Epithelial cell of proximal tubule (primary cell): ENCODE measurements around the gene SHANK1. TPM values are rescaled to one million over a fixed set of nuclear protein-coding genes. Genes with fewer than 3 reads are reported as not detected.

Experiments
- DNase-seq: peaks from one replicate; pipeline ENCODE4 v3.0.0-alpha.2; 2011; ENCODE audit warnings: low read depth
- H3K4me3 ChIP-seq: 2 replicates; pipeline ENCODE4 v1.5.1; 2011; ENCODE audit warnings: low read depth, mild to moderate bottlenecking, low read length
- total RNA-seq: library from RNA; depleted of rRNA; stranded (reverse); fragments of >200 nt; gene quantifications from 2 replicates; pipeline ENCODE4 v1.2.3, GENCODE V29; 2015
- TF ChIP-seq, protein P1 (sequence below): conservative IDR thresholded peaks from 2 replicates; pipeline ENCODE4 v1.5.1; 2012; ENCODE audit warnings: low read depth, mild to moderate bottlenecking, low read length

SHANK1 gene
- total RNA-seq, 1 donor from 2014 or later: 0.29 TPM

DNA sequence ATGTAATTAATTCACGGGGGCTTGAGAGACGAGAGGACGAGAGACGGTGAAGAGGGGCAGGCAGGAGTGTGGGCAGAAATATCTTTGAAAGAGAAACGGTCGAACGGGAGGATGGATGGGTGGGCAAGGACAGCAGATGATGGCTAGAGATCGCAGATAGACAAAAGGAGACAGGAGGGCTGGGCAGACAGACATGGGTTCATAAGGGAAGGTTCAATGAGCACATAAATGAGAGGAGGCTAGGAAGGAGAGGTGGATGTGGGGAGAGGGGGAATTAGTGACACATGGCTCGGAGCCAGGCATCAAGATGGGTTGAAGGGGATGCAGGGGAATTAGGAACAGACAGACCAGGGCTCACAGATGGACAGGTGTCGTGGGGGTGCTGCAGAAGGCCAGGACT is 81.0 kb downstream of the SHANK1 start:
- no peak overlapping the region for H3K4me3 ChIP-seq
- no peak for DNase-seq
- TF ChIP-seq, protein P1, sequence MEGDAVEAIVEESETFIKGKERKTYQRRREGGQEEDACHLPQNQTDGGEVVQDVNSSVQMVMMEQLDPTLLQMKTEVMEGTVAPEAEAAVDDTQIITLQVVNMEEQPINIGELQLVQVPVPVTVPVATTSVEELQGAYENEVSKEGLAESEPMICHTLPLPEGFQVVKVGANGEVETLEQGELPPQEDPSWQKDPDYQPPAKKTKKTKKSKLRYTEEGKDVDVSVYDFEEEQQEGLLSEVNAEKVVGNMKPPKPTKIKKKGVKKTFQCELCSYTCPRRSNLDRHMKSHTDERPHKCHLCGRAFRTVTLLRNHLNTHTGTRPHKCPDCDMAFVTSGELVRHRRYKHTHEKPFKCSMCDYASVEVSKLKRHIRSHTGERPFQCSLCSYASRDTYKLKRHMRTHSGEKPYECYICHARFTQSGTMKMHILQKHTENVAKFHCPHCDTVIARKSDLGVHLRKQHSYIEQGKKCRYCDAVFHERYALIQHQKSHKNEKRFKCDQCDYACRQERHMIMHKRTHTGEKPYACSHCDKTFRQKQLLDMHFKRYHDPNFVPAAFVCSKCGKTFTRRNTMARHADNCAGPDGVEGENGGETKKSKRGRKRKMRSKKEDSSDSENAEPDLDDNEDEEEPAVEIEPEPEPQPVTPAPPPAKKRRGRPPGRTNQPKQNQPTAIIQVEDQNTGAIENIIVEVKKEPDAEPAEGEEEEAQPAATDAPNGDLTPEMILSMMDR: no peak

DNA sequence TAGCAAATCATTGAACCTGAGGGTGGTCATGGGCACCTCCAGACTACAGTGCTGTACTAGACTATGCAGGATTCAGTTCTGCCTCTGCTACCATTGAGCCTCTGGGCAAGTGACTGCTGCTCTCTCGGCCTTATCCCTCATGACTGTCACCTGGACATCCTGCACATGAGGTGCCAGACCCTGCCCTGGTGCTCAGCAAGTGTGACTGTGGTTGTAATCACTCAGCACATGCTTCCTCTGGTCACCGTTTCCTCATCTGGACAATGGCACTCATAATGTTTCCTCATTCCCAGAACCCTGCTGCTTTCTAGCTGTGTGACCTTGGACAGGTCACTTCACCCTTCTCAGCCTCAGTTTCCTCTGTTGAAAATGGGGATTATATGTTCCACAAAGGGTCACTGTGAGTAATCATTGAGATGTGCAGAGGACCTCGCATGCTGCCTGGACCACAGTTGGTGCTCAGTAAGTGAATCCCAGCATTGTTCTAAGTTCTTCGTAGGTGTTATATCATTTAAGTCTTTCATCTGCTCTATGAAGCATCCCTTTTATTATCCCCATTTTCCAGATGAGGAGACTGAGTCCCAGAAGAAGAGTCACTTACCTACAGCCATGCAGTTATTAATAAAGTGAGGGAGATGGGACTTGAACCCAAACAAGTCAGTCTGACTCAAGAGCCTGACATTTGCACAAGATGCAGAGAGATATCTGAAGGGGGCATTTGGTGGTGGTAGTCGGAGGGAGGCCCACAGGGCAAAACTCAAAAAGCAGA is 83.1 kb downstream of the SHANK1 start:
- H3K4me3 ChIP-seq: no peak overlapping the region
- DNase-seq: no peak
- TF ChIP-seq, protein P1: no peak

DNA sequence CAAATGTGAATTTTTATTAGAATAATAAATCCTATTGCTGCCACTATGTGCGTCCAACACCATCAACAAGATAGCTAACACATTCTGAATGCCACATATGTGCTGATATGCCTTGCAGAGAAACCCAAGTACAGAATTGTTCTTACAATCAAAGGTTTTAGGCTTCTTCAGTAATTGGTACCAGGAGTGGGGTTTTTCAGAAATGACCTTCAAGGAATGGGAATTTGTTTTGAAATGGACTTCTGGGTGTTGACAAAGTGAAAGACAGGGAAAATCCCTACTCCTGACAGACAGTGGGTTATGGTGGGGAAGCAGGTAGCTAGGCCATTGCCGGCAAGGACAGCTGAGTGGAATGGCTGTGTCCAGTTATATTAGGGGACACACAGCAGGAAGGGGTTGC is 85.6 kb downstream of the SHANK1 start:
- H3K4me3 ChIP-seq: no peak overlapping the region
- no peak for DNase-seq
- TF ChIP-seq, protein P1: no peak

DNA sequence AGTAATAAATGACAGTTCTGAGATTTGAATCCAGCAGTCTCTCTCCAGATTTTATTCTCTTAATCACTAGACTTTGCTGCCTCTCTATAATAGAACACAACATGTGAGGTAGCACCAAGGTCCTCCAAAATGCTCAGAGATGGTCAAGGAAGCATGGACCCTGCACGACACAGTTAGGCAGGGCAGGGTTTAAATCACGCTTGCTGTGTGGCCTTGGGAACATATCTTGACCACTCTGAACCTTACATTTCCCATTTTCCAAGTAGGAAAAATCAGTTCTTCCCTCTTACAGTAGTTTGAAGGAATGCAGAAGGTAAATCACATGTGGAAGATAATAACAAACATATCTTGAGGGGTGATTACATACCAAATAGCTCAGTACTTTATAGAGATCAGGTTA is 86.2 kb downstream of the SHANK1 start:
- TF ChIP-seq, protein P1: no peak
- no peak for DNase-seq
- no peak overlapping the region for H3K4me3 ChIP-seq

DNA sequence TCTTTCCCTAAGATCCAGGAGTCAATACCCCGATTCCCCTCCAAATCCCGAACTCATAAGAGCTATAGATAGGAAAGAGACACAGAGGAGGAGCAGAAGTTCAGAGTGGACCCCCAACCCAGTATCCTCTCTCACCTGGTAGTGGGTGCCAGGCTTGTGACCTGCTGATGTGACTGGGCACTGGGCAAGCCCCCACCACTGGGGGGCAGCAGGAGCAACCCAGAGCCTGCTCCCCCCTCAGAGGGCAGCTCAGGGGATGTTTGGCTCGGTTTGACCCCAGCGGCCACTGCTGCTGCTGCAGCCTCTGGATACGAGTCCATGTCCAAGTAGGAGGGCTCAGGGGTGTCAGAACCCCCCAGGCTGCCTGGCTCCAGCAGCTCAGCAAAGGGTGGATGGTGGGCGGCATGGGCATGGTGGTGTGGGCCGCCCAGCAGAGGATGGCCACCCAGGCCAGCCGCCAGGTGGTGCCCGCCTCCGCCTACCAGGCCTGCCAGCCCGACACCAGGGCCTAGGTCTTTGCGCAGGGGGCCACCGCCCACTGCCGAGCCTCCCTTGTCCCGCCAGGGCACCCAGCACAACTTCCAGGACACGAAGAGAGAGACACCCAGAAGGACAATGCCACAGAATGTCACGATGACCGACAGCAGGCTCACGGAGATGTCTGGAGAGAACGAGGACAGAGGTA is 87.3 kb downstream of the SHANK1 start:
- TF ChIP-seq, protein P1: no peak
- no peak for DNase-seq
- H3K4me3 ChIP-seq: no peak overlapping the region

DNA sequence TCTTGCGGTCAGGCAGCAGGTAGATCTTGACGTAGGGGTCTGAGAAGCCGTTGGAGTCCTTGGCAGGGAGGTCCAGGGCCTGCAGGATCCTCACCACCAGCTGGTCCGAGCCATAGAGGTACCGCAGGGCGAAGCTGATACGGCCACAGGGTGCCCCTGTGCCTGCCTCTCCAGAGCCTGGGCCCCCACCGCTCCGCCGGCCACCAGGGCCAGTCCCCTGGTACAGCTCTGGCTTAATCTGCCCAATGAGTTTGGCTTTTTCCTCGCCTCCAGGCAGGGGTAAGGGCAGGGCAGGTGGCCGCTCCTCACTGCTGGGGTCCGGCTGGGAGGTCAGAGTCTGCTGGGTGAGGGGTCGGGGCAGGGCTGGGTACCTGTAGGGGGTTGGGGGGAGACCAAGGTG is 89.8 kb downstream of the SHANK1 start:
- no peak overlapping the region for H3K4me3 ChIP-seq
- TF ChIP-seq, protein P1: no peak
- no peak for DNase-seq
